ENCODE measurements around the gene MBD3.
A peak's percentile ranks its signal among the peaks of the same experiment; 100 is the strongest.

MBD3 gene

GRCh38 chr19:1574354-1575136 lies 18.1 kb downstream of the MBD3 start:
- no peak for DNase-seq (ENCODE audit: extremely low read depth in 1 of 2, low read depth in 1 of 2)

GRCh38 chr19:1572795-1573194 lies 19.9 kb downstream of the MBD3 start:
- DNase-seq (ENCODE audit: extremely low read depth in 1 of 2, low read depth in 1 of 2), result no peak

- no peak for DNase-seq (ENCODE audit: extremely low read depth in 1 of 2, low read depth in 1 of 2)
These were observed 21.3 kb downstream of the MBD3 start for GRCh38 chr19:1571358-1571757.

- no peak for DNase-seq (ENCODE audit: extremely low read depth in 1 of 2, low read depth in 1 of 2)
These were observed 21.8 kb downstream of the MBD3 start for GRCh38 chr19:1570836-1571235.

- no peak for DNase-seq (ENCODE audit: extremely low read depth in 1 of 2, low read depth in 1 of 2)
These were observed 22.7 kb downstream of the MBD3 start for GRCh38 chr19:1569997-1570396.

- peak; percentile 36 to 80 for DNase-seq (ENCODE audit: extremely low read depth in 1 of 2, low read depth in 1 of 2)
These were observed 24.2 kb downstream of the MBD3 start, which contains the start of gene MEX3D for GRCh38 chr19:1568320-1569019. Gene MEX3D (minus strand): TSS chr19:1568325. CDS start chr19:1568058, 267 bp downstream.

GRCh38 chr19:1567848-1568227 lies 24.8 kb downstream of the MBD3 start:
- DNase-seq (ENCODE audit: extremely low read depth in 1 of 2, low read depth in 1 of 2), result no peak

GRCh38 chr19:1567116-1567847 lies 25.4 kb downstream of the MBD3 start:
- DNase-seq (ENCODE audit: extremely low read depth in 1 of 2, low read depth in 1 of 2), result no peak

GRCh38 chr19:1566392-1567115 lies 26.1 kb downstream of the MBD3 start:
- DNase-seq (ENCODE audit: extremely low read depth in 1 of 2, low read depth in 1 of 2), result no peak

GRCh38 chr19:1563251-1563650 lies 29.4 kb downstream of the MBD3 start:
- DNase-seq (ENCODE audit: extremely low read depth in 1 of 2, low read depth in 1 of 2), result no peak

GRCh38 chr19:1561236-1561842 lies 31.3 kb downstream of the MBD3 start:
- DNase-seq (ENCODE audit: extremely low read depth in 1 of 2, low read depth in 1 of 2), result no peak

- no peak for DNase-seq (ENCODE audit: extremely low read depth in 1 of 2, low read depth in 1 of 2)
These were observed 32.3 kb downstream of the MBD3 start for GRCh38 chr19:1560286-1560882.

- no peak for DNase-seq (ENCODE audit: extremely low read depth in 1 of 2, low read depth in 1 of 2)
These were observed 34.1 kb downstream of the MBD3 start for GRCh38 chr19:1558552-1558951.

- DNase-seq (ENCODE audit: extremely low read depth in 1 of 2, low read depth in 1 of 2), result no peak
These were observed 36.1 kb downstream of the MBD3 start for GRCh38 chr19:1556390-1557070.

- no peak for DNase-seq (ENCODE audit: extremely low read depth in 1 of 2, low read depth in 1 of 2)
These were observed 36.9 kb downstream of the MBD3 start for GRCh38 chr19:1555487-1556389.

- no peak for DNase-seq (ENCODE audit: extremely low read depth in 1 of 2, low read depth in 1 of 2)
These were observed 37.7 kb downstream of the MBD3 start for GRCh38 chr19:1554968-1555367.

GRCh38 chr19:1553415-1553814 lies 39.2 kb downstream of the MBD3 start:
- no peak for DNase-seq (ENCODE audit: extremely low read depth in 1 of 2, low read depth in 1 of 2)

Data from activated CD8-positive, alpha-beta memory T cell treated with anti-CD3 and anti-CD28 coated beads for 1 hour (primary cell).